GM21515 (cell line): Measurements from ENCODE around the gene NCKAP1.

Source experiments
- ATAC-seq: cut with Tn5 transposase; IDR thresholded peaks from one replicate; pipeline ENCODE4 v1.9.1; 2021; ENCODE audit not compliant: unreplicated experiment

Gene NCKAP1

GRCh38 chr2:182952741-182953450, 85.4 kb downstream of the NCKAP1 start:
- no peak for ATAC-seq

DNA sequence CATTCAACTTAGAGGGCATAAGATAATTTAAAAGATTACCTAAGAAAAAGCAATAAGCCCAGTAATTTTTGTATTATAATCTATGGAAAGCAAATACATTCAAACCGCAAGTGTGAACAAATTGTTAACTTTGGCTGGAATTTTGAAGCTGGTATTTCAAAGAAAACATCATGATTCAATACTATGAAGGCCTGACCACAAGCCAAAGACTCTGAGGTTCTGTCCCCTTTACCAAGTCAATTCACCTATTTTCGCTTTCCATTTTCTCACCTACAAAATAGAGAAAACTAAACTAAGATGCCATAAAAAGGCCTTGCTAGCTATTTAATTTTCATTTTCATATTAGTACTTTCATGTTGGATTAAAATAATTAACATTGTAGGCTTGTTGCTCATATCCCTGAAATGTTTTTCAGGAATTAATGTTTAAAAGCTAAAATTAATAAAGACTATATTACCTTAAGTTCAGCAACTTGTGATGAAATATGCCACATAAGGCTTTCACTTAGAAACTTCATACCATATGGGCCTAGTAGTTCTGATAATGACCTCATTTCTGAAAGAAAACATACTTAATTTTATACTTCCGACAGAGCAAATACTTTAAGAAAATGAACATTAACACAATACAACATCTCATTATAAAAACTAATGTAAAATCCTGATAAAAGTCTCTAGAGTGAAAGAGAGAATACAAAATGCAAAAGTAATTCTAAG, 86.2 kb downstream of the NCKAP1 start:
- peak; percentile 62 for ATAC-seq

DNA sequence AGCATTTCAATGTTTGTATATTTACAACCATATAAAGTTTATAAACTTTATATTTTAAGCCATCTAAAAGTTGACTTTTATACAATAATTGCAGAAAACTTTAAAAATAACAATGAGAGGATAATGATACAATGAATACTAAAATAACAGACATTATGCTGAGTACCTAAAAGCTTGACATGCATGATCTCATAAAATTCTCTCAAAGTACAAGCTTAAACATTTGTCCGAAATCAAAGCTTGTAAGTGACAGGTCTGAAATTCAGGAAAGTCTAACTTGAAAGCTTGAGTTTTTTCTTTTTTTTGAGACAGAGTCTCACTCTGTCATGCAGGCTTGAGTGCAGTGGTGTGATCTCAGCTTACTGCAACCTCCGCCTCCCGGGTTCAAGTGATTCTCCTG, 87.7 kb downstream of the NCKAP1 start:
- ATAC-seq, result no peak

- ATAC-seq, result no peak
Observed at GRCh38 chr2:182949572-182950189, 88.6 kb downstream of the NCKAP1 start.

GRCh38 chr2:182949052-182949451, 89.2 kb downstream of the NCKAP1 start:
- ATAC-seq, result no peak

DNA sequence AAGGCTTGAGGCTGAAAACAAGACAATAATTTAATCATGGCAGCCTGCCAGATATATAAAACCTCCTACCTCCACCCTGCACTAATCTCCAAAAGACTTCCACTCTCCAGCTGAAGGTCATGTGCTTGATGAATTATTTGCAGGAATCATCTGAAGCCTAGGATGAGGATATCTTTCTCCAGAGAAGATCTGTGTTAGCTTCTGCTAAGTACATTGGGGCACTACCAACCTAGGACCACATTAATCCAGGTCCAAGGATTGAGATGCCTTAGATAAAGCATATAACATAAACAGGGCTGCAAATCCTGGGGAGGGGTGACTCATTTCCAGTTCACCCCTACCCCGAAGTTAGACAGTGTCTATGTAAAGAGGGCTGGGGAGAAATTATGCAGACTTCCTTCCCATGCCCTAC, 91.3 kb downstream of the NCKAP1 start:
- no peak for ATAC-seq

DNA sequence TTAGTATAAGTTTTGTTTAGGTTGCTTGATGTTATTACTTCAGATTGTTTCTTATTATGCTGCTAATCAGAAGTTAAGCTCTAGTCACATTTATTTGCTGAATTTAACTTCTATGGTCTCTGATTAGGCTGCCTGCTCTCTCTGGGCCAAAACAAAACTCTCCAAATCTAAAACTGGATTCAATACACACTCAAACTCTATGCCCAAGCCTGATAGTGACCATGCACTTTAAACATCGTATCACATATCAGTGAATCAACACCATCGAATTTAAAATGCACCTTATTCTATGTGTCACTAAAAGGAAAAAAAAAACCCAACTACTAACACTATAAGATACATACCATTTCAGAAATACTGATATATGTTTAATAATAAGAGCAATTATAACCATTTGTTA, 94.9 kb downstream of the NCKAP1 start:
- no peak for ATAC-seq

DNA sequence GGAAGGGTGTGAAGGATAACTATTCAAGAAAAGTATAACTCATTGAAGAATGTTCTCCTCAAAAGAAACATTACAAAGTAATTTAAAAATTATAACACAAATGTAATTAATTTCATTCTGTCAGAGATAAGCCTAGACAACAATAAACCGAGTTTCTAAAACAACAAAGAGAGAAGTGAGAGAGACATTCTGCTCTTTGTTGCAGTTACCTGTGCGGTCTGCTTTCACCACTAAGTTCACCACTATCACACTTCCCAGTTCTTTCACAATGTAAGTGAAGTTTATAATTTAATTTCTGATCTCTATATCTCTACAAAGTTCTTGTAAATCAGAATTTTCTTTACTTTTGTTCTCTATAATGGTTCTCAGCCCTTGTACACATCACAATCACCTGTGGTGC, 95.5 kb downstream of the NCKAP1 start:
- no peak for ATAC-seq

DNA sequence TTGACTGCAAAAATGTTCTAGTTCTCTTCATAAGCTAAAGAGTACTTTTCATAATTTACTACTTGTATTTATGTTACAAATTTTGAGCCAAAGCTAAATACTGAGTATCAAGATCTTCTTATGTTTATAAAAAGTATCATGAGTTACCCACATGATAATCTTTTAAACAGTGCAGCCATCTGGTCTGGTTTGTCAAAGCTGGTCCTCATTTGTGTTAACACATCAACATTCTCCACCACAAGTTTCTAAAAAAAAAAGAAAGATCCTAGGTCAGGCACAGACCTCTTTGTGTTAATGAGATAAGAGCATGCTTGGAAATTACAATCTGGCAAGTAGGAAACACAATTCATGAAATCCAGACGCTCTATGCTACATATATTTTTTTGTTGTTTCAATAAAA, 96.3 kb downstream of the NCKAP1 start:
- ATAC-seq, result no peak

GRCh38 chr2:182941121-182941722, 97.0 kb downstream of the NCKAP1 start:
- no peak for ATAC-seq

GRCh38 chr2:182937870-182938269, 100.4 kb downstream of the NCKAP1 start:
- no peak for ATAC-seq

DNA sequence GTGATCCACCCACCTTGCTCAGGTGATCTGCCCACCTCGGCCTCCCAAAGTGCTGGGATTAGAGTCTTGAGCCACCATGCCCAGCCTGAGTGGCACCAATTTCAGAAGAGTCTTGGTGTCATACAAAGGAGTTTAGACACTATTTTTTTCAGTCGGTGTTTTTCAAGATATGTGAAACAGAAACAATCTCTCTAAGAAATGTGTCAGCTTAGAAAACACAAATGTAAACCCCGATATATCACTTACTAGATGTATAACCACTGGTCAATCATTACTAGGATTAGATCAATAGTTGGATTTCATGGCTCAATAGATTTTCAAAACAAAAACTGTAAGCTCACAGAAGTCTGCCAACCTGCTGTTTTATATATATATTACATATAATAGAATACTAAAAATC, 104.6 kb downstream of the NCKAP1 start:
- ATAC-seq, result no peak

DNA sequence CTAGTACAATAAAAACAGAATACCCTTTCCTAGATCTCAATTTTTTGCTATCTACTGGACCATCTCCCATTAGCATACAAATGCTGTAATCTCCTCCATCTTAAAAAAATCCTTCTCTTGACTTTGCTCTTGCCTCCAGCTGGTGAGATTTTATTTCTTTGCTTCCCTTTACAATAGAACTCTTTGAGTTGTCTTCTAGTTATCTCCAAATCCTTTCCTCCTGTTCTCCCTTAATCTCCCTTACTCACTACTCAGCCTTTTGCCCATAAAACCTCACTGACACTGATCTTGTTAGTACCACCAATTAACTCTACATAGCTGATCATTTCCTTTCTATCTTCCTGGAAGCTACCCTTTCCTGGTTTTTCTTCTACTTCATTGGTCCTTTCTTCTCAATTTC, 108.3 kb downstream of the NCKAP1 start:
- no peak for ATAC-seq

DNA sequence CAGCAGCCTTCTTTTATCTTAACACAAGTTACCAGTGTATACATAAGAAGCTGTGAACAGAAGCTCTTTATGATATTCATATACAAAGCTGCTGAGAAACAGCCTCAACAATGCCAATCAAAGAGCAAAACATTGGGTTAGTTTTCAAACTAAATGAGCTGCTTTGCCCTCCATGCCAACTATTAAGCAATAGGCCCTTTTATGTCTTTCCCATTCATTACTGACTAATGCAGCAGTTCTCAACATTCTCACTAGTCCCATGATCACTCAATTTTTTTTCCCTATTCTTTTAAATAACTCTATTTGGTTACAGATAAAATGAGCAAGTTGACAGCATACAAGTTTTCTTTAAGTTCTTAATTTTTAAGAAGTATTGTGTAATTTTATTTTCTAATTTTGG, 114.0 kb downstream of the NCKAP1 start:
- ATAC-seq, result no peak

DNA sequence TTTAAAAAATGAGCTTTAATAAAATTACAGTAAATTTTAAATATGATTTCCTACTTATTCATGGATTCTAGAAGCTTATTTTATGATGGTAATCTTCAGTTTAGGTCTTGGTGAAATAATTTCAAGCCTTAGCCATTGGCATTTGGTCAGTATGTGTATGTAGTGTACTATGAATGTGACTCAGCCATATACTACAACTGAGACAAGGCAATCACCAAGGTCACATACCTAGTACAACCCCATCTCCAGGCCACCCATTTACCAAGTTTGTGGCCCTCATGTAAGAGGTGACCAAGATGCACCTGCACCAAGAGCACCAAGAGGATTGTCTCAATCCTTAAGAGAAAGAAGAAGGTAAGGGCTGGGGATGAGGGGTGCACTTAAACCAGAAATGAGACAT, 117.0 kb downstream of the NCKAP1 start:
- no peak for ATAC-seq

DNA sequence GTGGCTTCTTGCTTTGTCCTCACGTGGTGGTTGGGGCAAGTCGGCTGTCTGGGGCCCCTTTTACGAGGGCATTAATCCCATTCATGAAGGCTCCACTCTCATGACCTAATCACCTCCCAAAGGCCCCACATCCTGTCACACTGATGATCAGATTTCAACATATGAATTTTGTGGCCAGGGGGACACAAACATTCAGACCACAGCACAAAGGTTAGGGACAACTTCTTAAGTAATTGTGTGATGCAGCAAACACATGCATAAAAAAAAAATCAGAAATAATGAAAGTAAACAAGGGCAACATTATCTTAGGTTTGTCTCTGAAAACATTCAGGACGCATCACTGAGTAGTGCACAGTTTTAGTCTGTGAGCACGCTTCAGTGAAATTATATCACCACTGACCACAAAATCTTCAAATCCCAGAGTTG, 117.6 kb downstream of the NCKAP1 start:
- ATAC-seq, result peak; percentile 58

DNA sequence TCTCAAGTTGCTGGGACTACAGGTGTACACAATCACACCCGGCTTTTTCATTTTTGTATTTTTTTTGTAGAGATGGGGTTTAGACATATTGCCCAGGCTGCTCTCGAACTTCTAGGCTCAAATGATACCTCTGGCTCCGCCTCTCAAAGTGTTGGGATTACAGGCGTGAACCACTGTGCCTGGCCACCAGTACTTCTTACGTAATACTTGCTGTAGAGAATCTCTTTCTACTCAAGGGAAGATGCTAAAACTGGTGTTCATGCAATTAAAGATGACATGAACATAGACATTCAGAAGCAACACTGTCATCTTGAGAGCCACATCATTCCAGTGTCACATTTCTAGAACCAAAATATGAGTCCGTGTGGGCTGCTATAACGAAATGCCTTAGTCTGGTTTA, 118.2 kb downstream of the NCKAP1 start:
- ATAC-seq, result no peak

GRCh38 chr2:182918961-182919652, 119.2 kb downstream of the NCKAP1 start:
- ATAC-seq, result no peak

GRCh38 chr2:182917924-182918323, 120.3 kb downstream of the NCKAP1 start:
- no peak for ATAC-seq

DNA sequence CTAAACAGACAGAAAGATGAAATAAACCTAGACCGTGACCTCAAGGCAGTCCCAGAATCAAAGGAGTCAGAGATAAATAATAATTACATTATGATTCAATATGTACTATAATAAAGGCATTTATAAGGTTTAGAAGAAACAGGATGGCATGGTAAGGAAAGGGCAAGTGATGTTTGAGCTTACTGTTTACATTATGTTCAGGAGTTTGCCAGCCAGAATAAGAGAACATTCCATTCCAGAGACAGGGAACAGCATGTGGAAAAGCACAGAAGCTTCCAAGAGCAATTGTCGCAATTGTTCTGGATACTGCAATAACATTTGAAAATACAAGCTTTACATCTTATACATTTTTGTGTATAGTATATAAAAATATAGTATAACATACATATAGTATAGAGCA, 121.8 kb downstream of the NCKAP1 start:
- no peak for ATAC-seq
